PFSK-1 (cell line): Measurements from ENCODE around the gene EVA1B.

Experiments used
- POLR2AphosphoS5 ChIP-seq: IDR thresholded peaks from 2 replicates; pipeline ENCODE4 v1.6.1; 2012; ENCODE audit warnings: low read depth, mild to moderate bottlenecking, control low read depth, low read length, moderate library complexity
- REST ChIP-seq, 2 experiments: IDR thresholded peaks; 2 replicates each; pipeline versions ENCODE4 v1.6.1 to v1.8.0; 2011 to 2012; ENCODE audit warnings: low read depth in 2 of 2, low read length in 2 of 2, control low read depth in 1 of 2, inconsistent platforms in 1 of 2, mild to moderate bottlenecking in 1 of 2, moderate library complexity in 1 of 2; ENCODE audit not compliant: insufficient read depth in 1 of 2
- SIN3A ChIP-seq: IDR thresholded peaks from 2 replicates; pipeline ENCODE4 v1.6.1; 2012; ENCODE audit warnings: mild to moderate bottlenecking, low read length, moderate library complexity, borderline replicate concordance; ENCODE audit not compliant: insufficient read depth
- TAF1 ChIP-seq: IDR thresholded peaks from 2 replicates; pipeline ENCODE4 v1.6.1; 2012; ENCODE audit warnings: low read length, control low read depth, borderline replicate concordance; ENCODE audit not compliant: insufficient read depth

GRCh38 chr1:36321119-36321951, 2.1 kb downstream of the EVA1B start:
- TF ChIP-seq POLR2AphosphoS5 (peak; percentile 76), SIN3A (peak; percentile 77; the same call in 1 of the 2 replicates), REST (IDR thresholded peaks at IDR 0.05; ENCODE audit: insufficient read depth in 1 of 2, low read depth in 2 of 2, low read length in 2 of 2) (peak in 1 of 2 experiments; percentile 69; a peak in 2 of 4 replicates), TAF1 (peak; percentile 56; the same call in 1 of the 2 replicates)
